ENCODE measurements around the gene WWTR1. TPM values are rescaled to one million over a fixed set of nuclear protein-coding genes. Genes with fewer than 3 reads are reported as not detected.

The WWTR1 gene
- total and polyA plus RNA-seq, 2 of the 4 experiments (the other 2 are of a cell fraction), result 38.9 to 65.3 TPM

- Histone ChIP-seq H3K9me1 (ENCODE audit: insufficient read depth, low read length) (peaks cover 10% of the 10 kb centered on the region; the same call in 1 of the 2 replicates), H3K9ac (ENCODE audit: low read depth, low read length) (no peak overlapping the region), H2BK20ac (ENCODE audit: low read depth, low read length) (no peak overlapping the region), H3K36me3 (ENCODE audit: control insufficient read depth, insufficient read depth, low read length) (no peaks in the 10 kb centered on the region), H3K79me1 (ENCODE audit: low read depth in 1 of 2, low read length in 2 of 2) (no peaks in the 10 kb centered on the region), H4K20me1 (ENCODE audit: insufficient read depth, low read length) (no peaks in the 10 kb centered on the region; the same call in 1 of the 2 replicates), H3K14ac (replicated peaks; ENCODE audit: low read depth, low read length) (no peak overlapping the region), H3K18ac (ENCODE audit: low read depth, low read length) (no peak overlapping the region), H4K5ac (ENCODE audit: low read depth, low read length) (no peak overlapping the region), H3K23ac (ENCODE audit: low read depth, low read length) (no peak overlapping the region), H3K9me3 (ENCODE audit: control insufficient read depth, insufficient read depth, low read length) (no peaks in the 10 kb centered on the region), H2BK15ac (ENCODE audit: low read depth, low read length) (no peak overlapping the region), H2BK5ac (ENCODE audit: low read depth, low read length, poor library complexity, severe bottlenecking) (no peak overlapping the region), H3K4me3 (ENCODE audit: insufficient read depth, low read depth, low read length) (no peak overlapping the region), H3K4me1 (ENCODE audit: control insufficient read depth, insufficient read depth, low read length) (peaks cover 8% of the 10 kb centered on the region), H2AFZ (replicated peaks; ENCODE audit: low read length, poor library complexity) (no peak overlapping the region), H3K27me3 (ENCODE audit: control insufficient read depth, insufficient read depth, low read length) (no peaks in the 10 kb centered on the region), H2AK5ac (ENCODE audit: low read depth, low read length) (no peak overlapping the region), H2BK120ac (ENCODE audit: low read depth, low read length) (no peak overlapping the region), H2AK9ac (replicated peaks; ENCODE audit: low read depth, low read length, poor library complexity) (no peak overlapping the region), H3K56ac (ENCODE audit: extremely low read depth, insufficient read depth, low read length) (no peak overlapping the region), H3K4me2 (ENCODE audit: low read depth, low read length) (no peak overlapping the region), H3K4ac (ENCODE audit: low read depth, low read length) (no peak overlapping the region), H4K8ac (ENCODE audit: low read depth in 2 of 2, low read length in 2 of 2) (no peak overlapping the region), H3K27ac (ENCODE audit: insufficient read depth, low read length) (no peak overlapping the region), H4K91ac (ENCODE audit: insufficient read depth, low read depth, low read length) (no peak overlapping the region)
- POLR2A ChIA-PET (ENCODE audit: unreplicated experiment), result interaction anchor here (0.6 kb wide), 1 partner anchor 72 kb away, joined by 6 read pairs; no protein-coding TSS in a partner anchor
- DNase-seq (no peak), ATAC-seq (ENCODE audit: low read depth) (no peak)
- in situ Hi-C loops (cut with MboI; ENCODE audit: low sequenced_read_pairs) (no loop called here), dilution Hi-C loops (cut with HindIII; ENCODE audit: low sequenced_read_pairs, unreplicated experiment) (no loop called here), intact Hi-C loops (cut with micrococcal nuclease) (no loop called here)
- no peak for TF ChIP-seq MAZ (IDR thresholded peaks at IDR 0.05; ENCODE audit: borderline replicate concordance, low read depth, low read length)
- TF ChIP-seq RCOR1 (IDR thresholded peaks at IDR 0.05; ENCODE audit: insufficient replicate concordance, low read length), result no peak
- TF ChIP-seq CTCF (conservative IDR thresholded peaks at IDR 0.05; ENCODE audit: low read depth, low read length), result no peak
- no TSS peak for BruUV-seq (replicated peaks)
- CTCF ChIA-PET, result interaction anchor here (1.1 kb wide), 1 partner anchor 11 kb away, joined by 5 read pairs; no protein-coding TSS in a partner anchor
Observed at GRCh38 chr3:149490260-149490971, 167.4 kb downstream of the WWTR1 start.

Measured in IMR-90 (cell line).